BE2C (cell line): ENCODE data around the gene GRIK4.
"Not testable (repeated sequence)": the region's sequence is repeated elsewhere in the genome, so short reads cannot be mapped to it uniquely, and the experiment has no call there.

Experiments
- DNase-seq: peaks from one replicate; pipeline ENCODE4 v3.0.0-alpha.2; 2020
- H3K27me3 ChIP-seq: fragments of 250-450 bp; sonication (Bioruptor Pico); 2 replicates; pipeline ENCODE4 v1.5.1; 2020; ENCODE audit warnings: mild to moderate bottlenecking
- H3K36me3 ChIP-seq: fragments of 250-450 bp; sonication (Bioruptor Pico); 2 replicates; pipeline ENCODE4 v1.5.1; 2020; ENCODE audit warnings: mild to moderate bottlenecking
- H3K4me1 ChIP-seq: fragments of 250-450 bp; sonication (Bioruptor Pico); 2 replicates; pipeline ENCODE4 v1.5.1; 2020
- H3K4me3 ChIP-seq: 2 replicates; pipeline ENCODE4 v1.5.1; 2011; ENCODE audit warnings: low read depth, low read length
- H3K9me3 ChIP-seq: fragments of 250-450 bp; sonication (Bioruptor Pico); 2 replicates; pipeline ENCODE4 v1.5.1; 2020
- TF ChIP-seq, protein P1 (sequence below): IDR thresholded peaks from 2 replicates; pipeline ENCODE4 v1.5.1; 2012; ENCODE audit warnings: mild to moderate bottlenecking, low read depth, low read length

The GRIK4 gene

DNA sequence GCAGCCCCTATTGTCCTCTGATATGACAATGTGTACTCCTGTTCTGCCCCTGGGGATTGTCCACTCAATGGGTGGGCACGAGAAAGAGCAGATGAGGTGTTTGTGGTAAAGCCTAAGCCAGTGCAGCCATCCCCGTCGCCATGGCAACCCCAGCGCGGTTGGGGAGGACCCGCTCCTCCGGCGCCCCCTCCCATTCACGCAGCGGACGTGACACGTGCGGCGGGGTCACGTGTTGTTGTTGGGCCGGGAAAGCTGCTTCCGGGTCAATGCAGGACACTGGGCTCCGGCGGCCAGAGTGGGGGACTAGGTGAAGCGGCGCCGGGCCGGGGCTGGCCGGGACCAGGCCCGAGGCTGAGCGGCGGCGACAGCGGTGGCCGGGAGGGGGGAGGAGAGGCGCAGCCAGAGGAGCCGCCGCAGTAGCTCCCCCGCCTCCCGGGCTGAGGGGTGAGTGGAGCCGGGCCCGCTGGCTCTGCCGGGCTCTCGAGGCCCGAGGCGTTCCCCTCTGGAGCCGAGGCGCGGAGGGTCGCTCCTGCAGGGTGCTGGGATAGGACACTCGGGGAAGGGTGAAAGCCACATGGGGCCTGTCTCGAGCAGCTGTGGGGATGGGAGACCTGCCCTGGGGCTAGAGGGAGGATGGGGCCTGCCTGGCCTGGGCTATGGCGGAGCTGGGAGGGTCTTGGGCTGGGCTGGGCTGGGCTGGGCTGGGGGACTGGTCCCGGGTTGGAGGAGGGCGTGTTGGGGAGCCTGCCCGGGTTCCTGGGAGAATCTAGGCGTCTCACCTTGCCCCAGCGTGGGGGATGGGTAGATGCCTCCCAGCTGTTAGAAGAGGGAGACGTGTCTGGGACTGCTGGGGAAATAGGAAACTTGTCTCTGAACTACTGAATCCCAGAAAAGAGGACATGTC lies 512.6 kb downstream of the GRIK4 start, which contains the start of gene TBCEL:
Gene TBCEL (plus strand): TSS at position 255 of the 904 bp plus-strand sequence. CDS start 21,589 bp downstream, outside the sequence.
- DNase-seq, result peak; percentile 98
- TF ChIP-seq, protein P1, sequence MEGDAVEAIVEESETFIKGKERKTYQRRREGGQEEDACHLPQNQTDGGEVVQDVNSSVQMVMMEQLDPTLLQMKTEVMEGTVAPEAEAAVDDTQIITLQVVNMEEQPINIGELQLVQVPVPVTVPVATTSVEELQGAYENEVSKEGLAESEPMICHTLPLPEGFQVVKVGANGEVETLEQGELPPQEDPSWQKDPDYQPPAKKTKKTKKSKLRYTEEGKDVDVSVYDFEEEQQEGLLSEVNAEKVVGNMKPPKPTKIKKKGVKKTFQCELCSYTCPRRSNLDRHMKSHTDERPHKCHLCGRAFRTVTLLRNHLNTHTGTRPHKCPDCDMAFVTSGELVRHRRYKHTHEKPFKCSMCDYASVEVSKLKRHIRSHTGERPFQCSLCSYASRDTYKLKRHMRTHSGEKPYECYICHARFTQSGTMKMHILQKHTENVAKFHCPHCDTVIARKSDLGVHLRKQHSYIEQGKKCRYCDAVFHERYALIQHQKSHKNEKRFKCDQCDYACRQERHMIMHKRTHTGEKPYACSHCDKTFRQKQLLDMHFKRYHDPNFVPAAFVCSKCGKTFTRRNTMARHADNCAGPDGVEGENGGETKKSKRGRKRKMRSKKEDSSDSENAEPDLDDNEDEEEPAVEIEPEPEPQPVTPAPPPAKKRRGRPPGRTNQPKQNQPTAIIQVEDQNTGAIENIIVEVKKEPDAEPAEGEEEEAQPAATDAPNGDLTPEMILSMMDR, result no peak
- H3K27me3 ChIP-seq, result no peaks in the 10 kb centered on the region
- peaks cover 2% of the 10 kb centered on the region for H3K4me1 ChIP-seq
- peak within 1 kb of the TSS; percentile 79 for H3K4me3 ChIP-seq
- H3K9me3 ChIP-seq, result no peaks in the 10 kb centered on the region
- no peaks in the 10 kb centered on the region for H3K36me3 ChIP-seq

DNA sequence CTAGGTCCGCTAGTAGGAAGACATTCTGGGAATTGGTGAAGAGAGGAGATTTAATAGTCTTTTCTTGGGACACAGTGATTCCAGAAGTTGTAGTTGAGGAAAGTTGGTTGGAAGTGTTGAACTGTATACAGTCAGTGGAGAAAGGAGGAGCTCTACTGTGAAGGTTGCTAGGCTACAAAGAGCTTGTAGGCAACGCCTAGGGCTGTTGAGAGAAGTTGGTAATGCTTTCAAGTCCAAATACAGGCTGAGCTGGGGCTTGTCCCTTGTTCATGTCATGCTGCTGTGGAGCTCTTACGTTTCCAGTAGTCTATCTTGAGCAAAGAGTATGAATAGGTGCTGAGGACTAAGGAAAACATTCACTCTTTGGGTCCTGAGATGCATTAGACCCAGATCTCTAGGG lies 513.4 kb downstream of the GRIK4 start:
- Histone ChIP-seq H3K4me1 (no peaks in the 10 kb centered on the region), H3K9me3 (no peaks in the 10 kb centered on the region), H3K36me3 (no peaks in the 10 kb centered on the region), H3K27me3 (no peaks in the 10 kb centered on the region), H3K4me3 (peak overlapping the region; percentile 79)
- TF ChIP-seq, protein P1, result no peak
- no peak for DNase-seq

DNA sequence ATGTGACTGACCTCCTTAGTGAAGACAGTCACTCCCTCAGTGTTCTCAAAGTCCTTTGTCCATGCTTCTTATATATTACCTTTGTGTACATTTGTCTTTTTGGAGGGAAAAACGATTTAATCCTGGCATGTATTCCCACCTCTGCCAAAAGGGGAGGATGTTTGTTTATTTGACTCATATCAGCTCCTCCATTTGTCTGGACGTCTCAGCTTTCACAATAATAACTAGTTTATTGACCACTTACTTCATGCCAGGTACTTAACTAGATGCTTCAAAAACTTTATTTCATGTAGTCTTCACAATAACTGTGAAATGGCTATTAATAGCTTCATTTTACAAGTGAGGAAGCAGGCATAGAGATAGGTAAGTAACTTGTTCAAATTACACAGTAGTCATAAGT lies 517.6 kb downstream of the GRIK4 start:
- Histone ChIP-seq H3K36me3 (no peaks in the 10 kb centered on the region), H3K4me1 (no peaks in the 10 kb centered on the region), H3K9me3 (no peaks in the 10 kb centered on the region), H3K4me3 (no peak overlapping the region), H3K27me3 (no peaks in the 10 kb centered on the region)
- TF ChIP-seq, protein P1, result no peak
- DNase-seq, result no peak

DNA sequence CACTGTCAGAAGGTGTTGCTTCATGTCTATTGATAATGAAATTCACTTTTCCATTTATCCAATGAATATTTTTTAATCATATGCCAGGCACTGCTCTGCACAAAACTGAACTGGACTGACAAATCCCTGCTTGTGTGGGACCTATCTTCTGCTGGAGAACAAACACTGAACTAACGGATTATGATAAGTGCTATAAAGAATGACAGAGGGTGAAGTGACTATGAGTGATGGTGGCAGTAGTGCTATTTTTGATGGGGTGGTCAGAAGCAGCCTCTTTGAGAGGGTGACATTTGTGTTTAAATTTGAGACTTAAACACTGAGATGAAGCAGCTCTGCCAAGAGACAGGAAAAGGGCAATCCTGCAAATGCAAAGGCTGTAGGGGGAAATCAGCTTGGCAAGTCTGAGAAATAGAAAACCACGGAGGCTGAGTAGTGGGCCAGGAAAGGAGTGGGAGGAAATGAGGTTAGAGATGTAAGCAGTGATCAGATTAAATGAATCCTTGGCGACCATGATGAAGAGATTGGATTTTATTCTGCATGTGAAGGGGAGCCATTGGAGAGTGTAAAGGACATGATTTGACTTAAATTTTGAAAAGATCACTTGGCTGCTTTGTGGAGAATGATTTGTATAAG lies 518.4 kb downstream of the GRIK4 start:
- H3K36me3 ChIP-seq, result no peaks in the 10 kb centered on the region
- TF ChIP-seq, protein P1, result no peak
- no peaks in the 10 kb centered on the region for H3K27me3 ChIP-seq
- no peak for DNase-seq
- no peak overlapping the region for H3K4me3 ChIP-seq
- no peaks in the 10 kb centered on the region for H3K9me3 ChIP-seq
- no peaks in the 10 kb centered on the region for H3K4me1 ChIP-seq

DNA sequence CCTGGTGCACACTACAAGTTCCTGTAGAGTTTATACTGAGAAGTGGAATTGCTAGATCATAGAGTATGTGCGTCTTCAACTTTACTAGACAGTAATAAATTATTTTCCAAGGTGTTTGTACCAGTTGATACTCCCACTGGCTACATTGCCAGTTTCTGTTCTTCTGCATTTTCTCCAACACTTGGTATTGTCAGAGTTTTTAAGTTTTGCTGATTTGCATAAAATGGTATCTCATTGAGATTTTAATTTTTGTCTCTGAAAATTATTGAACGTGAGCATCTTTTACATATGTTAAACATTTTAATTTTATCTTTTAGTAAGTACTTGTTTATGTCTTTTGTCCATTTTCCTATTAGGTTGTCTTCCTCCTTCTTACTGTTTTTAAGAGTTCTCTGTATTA lies 519.6 kb downstream of the GRIK4 start:
- TF ChIP-seq, protein P1, result no peak
- Histone ChIP-seq H3K27me3 (no peaks in the 10 kb centered on the region), H3K36me3 (no peaks in the 10 kb centered on the region), H3K9me3 (no peaks in the 10 kb centered on the region), H3K4me3 (no peak overlapping the region), H3K4me1 (no peaks in the 10 kb centered on the region)
- no peak for DNase-seq

DNA sequence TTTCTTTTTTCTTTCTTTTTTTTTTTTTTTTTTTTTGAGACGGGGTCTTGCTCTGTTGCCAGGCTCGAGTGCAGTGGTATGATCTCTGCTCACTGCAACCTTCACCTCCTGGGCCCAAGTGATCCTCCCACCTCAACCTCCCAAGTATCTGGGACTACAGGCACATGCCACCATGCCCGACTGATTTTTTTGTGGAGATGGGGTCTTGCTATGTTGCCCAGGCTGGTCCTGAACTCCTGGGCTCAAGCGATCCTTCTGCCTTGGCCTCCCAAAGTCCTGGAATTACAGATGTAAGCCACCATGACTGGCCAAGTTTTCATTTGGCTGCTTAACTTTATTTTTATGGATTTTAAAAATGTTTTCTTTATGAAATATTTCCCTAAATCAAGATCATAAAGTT lies 520.1 kb downstream of the GRIK4 start:
- H3K4me3 ChIP-seq, H3K36me3 ChIP-seq, H3K27me3 ChIP-seq, DNase-seq, H3K4me1 ChIP-seq, H3K9me3 ChIP-seq: not testable (repeated sequence)
